Lung (tissue), 12 donors: ENCODE measurements around the gene RAD23B. TPM values are rescaled to one million over a fixed set of nuclear protein-coding genes. Genes with fewer than 3 reads are reported as not detected.

Experiments
- ATAC-seq: fragments of 200-7000 bp; cut with Tn5 transposase; one replicate; pipeline ENCODE4 v1.9.1; 2020; ENCODE audit warnings: moderate number of reproducible peaks; ENCODE audit not compliant: insufficient read depth, low FRiP score
- DNase-seq, 3 donors: peaks; one replicate each; pipeline ENCODE4 v3.0.0-alpha.2; 2013 to 2017
- H3K27ac ChIP-seq, 2 donors: one replicate each; pipeline ENCODE4 v1.5.1; 2013; ENCODE audit warnings: mild to moderate bottlenecking in 2 of 2, moderate library complexity in 2 of 2, control low read depth in 1 of 2, inconsistent platforms in 1 of 2, low read depth in 1 of 2, low read length in 1 of 2
- H3K27me3 ChIP-seq, 3 donors: one replicate each; pipeline ENCODE4 v1.5.1; 2013; ENCODE audit warnings: low read length in 2 of 3; ENCODE audit not compliant: control insufficient read depth in 3 of 3, insufficient read depth in 3 of 3
- H3K36me3 ChIP-seq, 4 donors: one replicate each; pipeline ENCODE4 v1.5.1; 2013; ENCODE audit warnings: low read length in 4 of 4, mild to moderate bottlenecking in 1 of 4, moderate library complexity in 1 of 4; ENCODE audit not compliant: control insufficient read depth in 4 of 4, insufficient read depth in 4 of 4
- H3K4me1 ChIP-seq, 5 donors: one replicate each; pipeline ENCODE4 v1.5.1; 2013; ENCODE audit warnings: low read length in 5 of 5, mild to moderate bottlenecking in 2 of 5, moderate library complexity in 1 of 5; ENCODE audit not compliant: control insufficient read depth in 5 of 5, insufficient read depth in 5 of 5
- H3K4me3 ChIP-seq: one replicate; pipeline ENCODE4 v1.5.1; 2013; ENCODE audit warnings: mild to moderate bottlenecking, control low read depth, moderate library complexity
- H3K9ac ChIP-seq, 2 donors: one replicate each; pipeline ENCODE4 v1.5.1; 2013; ENCODE audit warnings: low read length in 2 of 2, control low read depth in 1 of 2; ENCODE audit not compliant: insufficient read depth in 1 of 2
- H3K9me3 ChIP-seq, 4 donors: one replicate each; pipeline ENCODE4 v1.5.1; 2013; ENCODE audit warnings: low read length in 3 of 4, mild to moderate bottlenecking in 1 of 4, moderate library complexity in 1 of 4; ENCODE audit not compliant: control insufficient read depth in 4 of 4, insufficient read depth in 3 of 4
- WGBS, 2 donors: extraction: QIAGEN DNeasy Blood & Tissue Kit; methylation state at CpG; one replicate each; pipeline ENCODE4 v1.1.7; 2013; 5-methylcytosine and 5-hydroxymethylcytosine counted together
- polyA plus RNA-seq, 2 donors: library from polyadenylated mRNA; stranded (reverse); fragments of 200-250 nt; gene quantifications; one replicate each; pipeline ENCODE4 v1.2.1, GENCODE V29; 2013
- total RNA-seq, 2 donors: library from RNA; depleted of rRNA in 1 of 2; stranded (reverse); fragments of >200 nt in 1 of 2; gene quantifications; one replicate each; pipeline ENCODE4 v1.2.1, GENCODE V29; 2014 to 2021
- TF ChIP-seq, protein P1 (sequence below): IDR thresholded peaks from 2 replicates; pipeline ENCODE4 v1.5.1; 2012; ENCODE audit warnings: mild to moderate bottlenecking; ENCODE audit errors: control extremely low read depth, extremely low read depth
- donor health status: control.
- donor health status: control.
- donor health status: Bipolar disorder and iron deficiency.
- donor health status: healthy.
- donor health status: DM: yes; HTN: yes; CAD: no.

Gene RAD23B
- total and polyA plus RNA-seq, 4 donors, result 37.9 to 114 (median 62.3) TPM

- DNase-seq (peak in 2 of 3 donors; percentile 47 to 71), ATAC-seq (no peak)
- Histone ChIP-seq H3K4me3 (no peak overlapping the region), H3K9ac (no peak overlapping the region), H3K36me3 (no peaks in the 10 kb centered on the region), H3K27me3 (no peaks in the 10 kb centered on the region), H3K4me1 (peaks cover 0 to 3% (median 0%) of the 10 kb centered on the region in 5 donors), H3K27ac (no peak overlapping the region), H3K9me3 (no peaks in the 10 kb centered on the region)
- TF ChIP-seq, protein P1, sequence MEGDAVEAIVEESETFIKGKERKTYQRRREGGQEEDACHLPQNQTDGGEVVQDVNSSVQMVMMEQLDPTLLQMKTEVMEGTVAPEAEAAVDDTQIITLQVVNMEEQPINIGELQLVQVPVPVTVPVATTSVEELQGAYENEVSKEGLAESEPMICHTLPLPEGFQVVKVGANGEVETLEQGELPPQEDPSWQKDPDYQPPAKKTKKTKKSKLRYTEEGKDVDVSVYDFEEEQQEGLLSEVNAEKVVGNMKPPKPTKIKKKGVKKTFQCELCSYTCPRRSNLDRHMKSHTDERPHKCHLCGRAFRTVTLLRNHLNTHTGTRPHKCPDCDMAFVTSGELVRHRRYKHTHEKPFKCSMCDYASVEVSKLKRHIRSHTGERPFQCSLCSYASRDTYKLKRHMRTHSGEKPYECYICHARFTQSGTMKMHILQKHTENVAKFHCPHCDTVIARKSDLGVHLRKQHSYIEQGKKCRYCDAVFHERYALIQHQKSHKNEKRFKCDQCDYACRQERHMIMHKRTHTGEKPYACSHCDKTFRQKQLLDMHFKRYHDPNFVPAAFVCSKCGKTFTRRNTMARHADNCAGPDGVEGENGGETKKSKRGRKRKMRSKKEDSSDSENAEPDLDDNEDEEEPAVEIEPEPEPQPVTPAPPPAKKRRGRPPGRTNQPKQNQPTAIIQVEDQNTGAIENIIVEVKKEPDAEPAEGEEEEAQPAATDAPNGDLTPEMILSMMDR, result no peak
- WGBS, 2 donors, result 65 to 75% methylated on average over 4 of the region's 4 CpGs
These were observed 13.4 kb upstream of the RAD23B start for GRCh38 chr9:107269681-107270080.

GRCh38 chr9:107270082-107270481 is 13.0 kb upstream of the RAD23B start:
- TF ChIP-seq, protein P1, result no peak
- peaks cover 0 to 3% (median 0%) of the 10 kb centered on the region in 5 donors for H3K4me1 ChIP-seq
- ATAC-seq (no peak), DNase-seq (no peak)
- H3K27me3 ChIP-seq, result no peaks in the 10 kb centered on the region
- H3K4me3 ChIP-seq, result no peak overlapping the region
- H3K36me3 ChIP-seq, result no peaks in the 10 kb centered on the region
- no peak overlapping the region for H3K9ac ChIP-seq
- H3K27ac ChIP-seq, result peak overlapping the region in 1 of 2 donors; percentile 47
- no peaks in the 10 kb centered on the region for H3K9me3 ChIP-seq
- WGBS, 2 donors, result 25 to 50% methylated on average over 1 of the region's 1 CpG

DNA sequence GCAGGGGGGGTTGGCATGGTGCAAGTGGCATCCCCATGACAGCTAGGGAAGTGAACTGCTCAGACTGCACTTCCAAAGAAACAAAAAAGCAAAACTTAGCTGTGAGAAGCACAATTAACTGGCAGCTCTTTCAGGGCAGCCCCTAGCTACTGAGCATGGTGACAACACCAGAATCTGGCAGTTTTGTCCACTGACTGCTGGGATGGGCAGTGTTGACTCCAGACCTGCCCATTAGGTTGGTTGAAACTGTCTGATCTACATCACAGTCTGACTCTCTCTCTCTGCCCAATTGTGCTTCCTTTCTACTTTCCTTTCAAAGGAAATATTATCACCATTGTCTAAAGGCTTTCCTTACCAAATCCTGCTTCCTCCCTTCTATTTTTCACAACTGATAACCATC is 12.5 kb upstream of the RAD23B start:
- no peak for DNase-seq
- Histone ChIP-seq H3K27ac (peak overlapping the region in 1 of 2 donors; percentile 47), H3K4me1 (peaks cover 0 to 3% (median 2%) of the 10 kb centered on the region in 5 donors), H3K36me3 (no peaks in the 10 kb centered on the region), H3K9me3 (no peaks in the 10 kb centered on the region), H3K27me3 (no peaks in the 10 kb centered on the region), H3K4me3 (no peak overlapping the region), H3K9ac (no peak overlapping the region)
- TF ChIP-seq, protein P1, result no peak
- ATAC-seq, result no peak

DNA sequence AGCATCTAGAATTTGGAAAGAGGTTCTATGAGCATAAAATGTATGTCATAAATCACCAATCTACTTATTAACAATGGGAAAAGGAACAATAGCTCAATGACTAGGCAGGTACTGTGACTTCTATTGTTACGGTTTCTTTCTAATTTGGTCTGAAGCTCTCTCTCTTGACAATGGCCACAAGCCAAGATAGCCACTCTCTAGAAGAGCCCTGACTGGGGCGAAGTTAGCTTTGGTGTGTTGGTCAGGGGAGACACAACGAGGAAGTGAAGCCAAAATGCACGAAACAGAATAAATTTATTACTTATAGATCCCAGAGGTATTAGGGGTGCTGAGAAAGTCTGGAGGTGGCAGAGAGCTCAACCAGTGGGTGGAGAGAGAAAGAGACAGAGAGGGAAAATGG is 9.4 kb upstream of the RAD23B start:
- Histone ChIP-seq H3K4me1 (peaks cover 0 to 3% (median 3%) of the 10 kb centered on the region in 5 donors), H3K27me3 (no peaks in the 10 kb centered on the region), H3K9me3 (no peaks in the 10 kb centered on the region), H3K27ac (no peak overlapping the region), H3K9ac (no peak overlapping the region), H3K4me3 (no peak overlapping the region), H3K36me3 (no peaks in the 10 kb centered on the region)
- TF ChIP-seq, protein P1, result no peak
- DNase-seq, result no peak
- 67 to 69% methylated on average over 4 of the region's 4 CpGs for WGBS, 2 donors
- no peak for ATAC-seq
